ENCODE data around the gene CD164L2.

CD164L2 gene

DNA sequence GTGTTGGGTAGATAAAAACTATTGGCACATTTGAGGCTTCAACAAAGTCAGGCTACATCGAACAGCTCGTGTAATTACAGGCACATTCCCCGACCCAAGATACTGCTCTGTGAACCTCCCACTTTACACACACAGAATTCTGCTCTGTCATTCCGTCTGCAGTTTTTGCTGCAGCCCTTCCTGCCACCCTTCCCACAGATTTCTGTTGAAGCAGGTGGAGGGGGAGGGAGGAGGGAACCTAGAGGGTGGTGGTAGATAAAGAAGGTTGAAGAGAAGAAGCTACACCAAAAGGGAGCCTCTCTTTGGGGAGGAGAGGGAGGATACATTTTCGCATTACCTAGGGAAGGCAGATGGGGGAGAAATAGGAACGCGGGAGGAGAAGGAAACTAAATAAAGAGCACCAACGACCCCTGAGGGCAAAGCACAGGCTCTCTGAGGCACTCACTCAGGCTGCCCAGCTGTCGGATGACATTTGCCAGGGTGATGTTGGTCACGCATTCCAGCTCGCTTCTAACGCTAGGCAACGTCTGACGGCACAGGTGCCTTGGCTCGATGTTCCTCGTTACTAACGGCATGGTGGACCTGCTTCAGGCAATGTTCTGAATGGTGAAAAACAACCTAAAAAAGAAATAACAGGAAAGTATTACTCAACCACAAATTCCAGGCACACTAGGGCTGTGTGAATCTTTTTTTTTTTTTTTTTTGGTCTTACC, 45.3 kb upstream of the CD164L2 start:
- no peak overlapping the region for H3K4me3 ChIP-seq (ENCODE audit: low read depth, low read length)
- CTCF ChIA-PET = interaction anchor here (0.7 to 4.8 kb wide), 7 partner anchors 10 to 180 kb away, joined by 3 to 22 read pairs (median 4); no protein-coding TSS in a partner anchor

DNA sequence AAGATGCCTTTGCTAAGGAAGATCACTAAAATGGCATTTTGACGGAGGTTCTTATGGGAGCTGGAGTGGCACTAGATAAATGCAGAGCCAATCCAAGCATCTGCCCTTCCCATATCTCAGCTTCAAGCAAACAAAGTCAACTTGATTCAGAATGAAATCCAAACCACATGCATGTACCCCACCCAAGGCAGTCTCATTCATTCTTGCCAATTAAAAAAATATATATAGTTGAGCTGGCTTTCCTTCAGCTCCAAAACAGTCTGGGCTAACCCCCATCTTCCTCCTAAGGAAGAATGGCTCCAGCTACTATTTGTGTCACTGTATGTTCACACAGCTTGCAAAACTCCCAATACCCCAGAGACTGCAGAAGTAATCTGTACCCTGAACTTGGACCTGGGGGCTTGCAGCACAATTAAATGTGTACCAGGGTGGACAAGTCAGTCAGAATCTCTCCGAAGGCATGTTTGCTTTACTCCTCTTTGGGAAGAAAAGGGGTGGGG, 44.7 kb upstream of the CD164L2 start:
- Histone ChIP-seq H3K27ac (ENCODE audit: extremely low read depth, low read depth, low read length) (no peak overlapping the region), H3K36me3 (ENCODE audit: control insufficient read depth in 2 of 2, insufficient read depth in 1 of 2, low read length in 2 of 2) (peaks cover 0 to 36% of the 10 kb centered on the region in 2 experiments; a peak in 2 of 3 replicates), H3K9me3 (ENCODE audit: control insufficient read depth, insufficient read depth, low read depth, low read length) (no peaks in the 10 kb centered on the region), H3K4me3 (ENCODE audit: low read depth, low read length) (no peak overlapping the region), H3K4me1 (ENCODE audit: control insufficient read depth, insufficient read depth, low read length) (no peaks in the 10 kb centered on the region)
- TF ChIP-seq PRDM4 (tag by site-specific recombination; IDR thresholded peaks at IDR 0.05) (no peak), ZNF350 (tag by site-specific recombination; IDR thresholded peaks at IDR 0.05) (no peak), GLIS1 (tag by site-specific recombination; IDR thresholded peaks at IDR 0.05) (no peak), ZBTB6 (tag by site-specific recombination; IDR thresholded peaks at IDR 0.05) (no peak), GFI1B (tag by site-specific recombination; IDR thresholded peaks at IDR 0.05) (no peak), ZNF133 (tag by site-specific recombination; IDR thresholded peaks at IDR 0.05) (no peak), ZNF157 (tag by site-specific recombination; IDR thresholded peaks at IDR 0.05) (no peak), TRIM28 (IDR thresholded peaks at IDR 0.05; ENCODE audit: borderline replicate concordance, low read length) (no peak), KLF16 (tag by site-specific recombination; IDR thresholded peaks at IDR 0.05) (no peak), ZNF302 (tag by site-specific recombination; IDR thresholded peaks at IDR 0.05; ENCODE audit: low read depth) (no peak), ZNF140 (tag by site-specific recombination; IDR thresholded peaks at IDR 0.05) (no peak), ZNF18 (tag by site-specific recombination; IDR thresholded peaks at IDR 0.05) (no peak), ZNF37A (tag by site-specific recombination; IDR thresholded peaks at IDR 0.05) (no peak), ZFP69B (tag by site-specific recombination; IDR thresholded peaks at IDR 0.05) (no peak), KLF8 (tag by site-specific recombination; IDR thresholded peaks at IDR 0.05) (no peak), ZBTB8A (tag by site-specific recombination; IDR thresholded peaks at IDR 0.05) (no peak)
- TF ChIP-seq, protein P1, sequence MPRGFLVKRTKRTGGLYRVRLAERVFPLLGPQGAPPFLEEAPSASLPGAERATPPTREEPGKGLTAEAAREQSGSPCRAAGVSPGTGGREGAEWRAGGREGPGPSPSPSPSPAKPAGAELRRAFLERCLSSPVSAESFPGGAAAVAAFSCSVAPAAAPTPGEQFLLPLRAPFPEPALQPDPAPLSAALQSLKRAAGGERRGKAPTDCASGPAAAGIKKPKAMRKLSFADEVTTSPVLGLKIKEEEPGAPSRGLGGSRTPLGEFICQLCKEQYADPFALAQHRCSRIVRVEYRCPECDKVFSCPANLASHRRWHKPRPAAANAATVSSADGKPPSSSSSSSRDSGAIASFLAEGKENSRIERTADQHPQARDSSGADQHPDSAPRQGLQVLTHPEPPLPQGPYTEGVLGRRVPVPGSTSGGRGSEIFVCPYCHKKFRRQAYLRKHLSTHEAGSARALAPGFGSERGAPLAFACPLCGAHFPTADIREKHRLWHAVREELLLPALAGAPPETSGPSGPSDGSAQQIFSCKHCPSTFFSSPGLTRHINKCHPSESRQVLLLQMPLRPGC (tag by site-specific recombination; IDR thresholded peaks at IDR 0.05) = no peak
- ChIA-PET POLR2A (interaction anchor here (1.1 kb wide), 1 partner anchor 11 kb away, joined by 3 read pairs; no protein-coding TSS in a partner anchor), CTCF (interaction anchor here (0.8 to 4.8 kb wide), 5 partner anchors 8 to 180 kb away, joined by 3 to 22 read pairs (median 4); no protein-coding TSS in a partner anchor)

More for the DNA sequence above, 45.3 kb upstream of the CD164L2 start:
- Histone ChIP-seq H3K36me3 (ENCODE audit: control insufficient read depth in 2 of 2, insufficient read depth in 1 of 2, low read length in 2 of 2) (peaks cover 0 to 36% of the 10 kb centered on the region in 2 experiments; a peak in 2 of 3 replicates), H3K9me3 (ENCODE audit: control insufficient read depth, insufficient read depth, low read depth, low read length) (no peaks in the 10 kb centered on the region), H3K27ac (ENCODE audit: extremely low read depth, low read depth, low read length) (no peak overlapping the region), H3K4me1 (ENCODE audit: control insufficient read depth, insufficient read depth, low read length) (no peaks in the 10 kb centered on the region)
- POLR2A ChIA-PET = interaction anchor here (1.1 kb wide), 2 partner anchors 12 to 60 kb away, joined by 3 read pairs; no protein-coding TSS in a partner anchor
- TF ChIP-seq PRDM4 (tag by site-specific recombination; IDR thresholded peaks at IDR 0.05) (no peak), EGR2 (tag by site-specific recombination; IDR thresholded peaks at IDR 0.05; ENCODE audit: low read depth) (peak; percentile 29; the same call in 1 of the 2 replicates)

All from HEK293 (cell line).